ENCODE measurements around the gene ACTL6B.

DNA sequence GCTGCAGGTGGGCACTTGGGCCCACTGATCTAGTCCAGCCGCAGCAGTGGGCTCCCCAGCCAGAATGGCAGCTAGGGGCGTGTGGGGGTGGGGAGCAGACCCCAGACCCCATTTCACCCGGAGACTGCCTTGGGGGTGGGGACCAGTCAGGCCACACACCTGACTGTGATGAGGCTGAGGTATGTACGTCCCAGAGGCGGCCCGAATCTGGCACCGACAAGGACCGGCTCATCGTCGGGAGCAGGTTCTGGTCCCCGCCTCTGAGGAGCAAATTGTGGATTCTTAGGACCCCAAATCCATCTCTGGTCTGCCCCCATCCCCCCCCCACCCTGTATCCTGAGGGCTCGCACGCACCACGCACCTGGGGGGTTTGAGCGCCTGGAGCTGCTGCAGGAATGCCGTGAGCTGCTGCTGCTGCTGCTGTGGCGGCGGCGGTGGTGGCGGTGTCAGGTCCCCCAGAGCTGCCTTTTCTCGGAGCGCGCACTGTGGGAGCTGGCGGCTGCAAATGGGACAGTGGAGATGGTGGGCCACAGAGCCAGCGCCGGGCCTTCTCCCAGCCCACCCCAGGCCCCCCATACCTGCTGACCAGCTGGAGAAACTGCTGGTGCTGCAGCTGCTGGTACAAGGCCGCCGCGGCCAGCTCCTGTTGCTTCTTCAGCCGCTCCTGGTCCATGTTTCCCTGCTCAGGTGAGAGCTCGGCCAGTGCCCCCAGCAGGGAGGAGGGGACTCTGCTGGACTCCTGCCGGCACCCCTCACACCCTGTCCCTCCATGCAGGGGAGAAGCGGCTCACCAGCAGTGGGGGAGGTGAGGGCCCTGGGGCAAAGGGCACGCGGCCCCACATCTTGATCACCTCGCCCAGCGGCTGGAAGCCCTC is 27.6 kb upstream of the ACTL6B start:
- TF ChIP-seq YY1 (IDR thresholded peaks at IDR 0.05; ENCODE audit: insufficient read depth, insufficient read length) = no peak
- no peak for TF ChIP-seq ZNF274 (IDR thresholded peaks at IDR 0.05; ENCODE audit: low read depth, low read length)
